Amygdala (tissue), 56 donors: ENCODE data around the gene SOX10.
"Not testable (repeated sequence)": the region's sequence is repeated elsewhere in the genome, so short reads cannot be mapped to it uniquely, and the experiment has no call there.

ENCODE experiments used
- DNase-seq, 56 donors: peaks; one replicate each; lab custom pipeline; 2025; lab: John Stamatoyannopoulos, UW

The SOX10 gene

GRCh38 chr22:37967637-37968451, 16.5 kb downstream of the SOX10 start:
- DNase-seq, result peak in 5 of 56 donors; percentile 31 to 43 (median 32)

GRCh38 chr22:37967147-37967546, 17.2 kb downstream of the SOX10 start:
- DNase-seq, result no peak

- DNase-seq, result no peak
These were observed 18.3 kb downstream of the SOX10 start for GRCh38 chr22:37965940-37966664.

- DNase-seq, result no peak
These were observed 23.3 kb downstream of the SOX10 start for GRCh38 chr22:37961062-37961461.

GRCh38 chr22:37959231-37959825, 25.0 kb downstream of the SOX10 start:
- DNase-seq, result no peak

- no peak for DNase-seq
These were observed 27.1 kb downstream of the SOX10 start for GRCh38 chr22:37957232-37957631.

GRCh38 chr22:37955825-37956397, 28.4 kb downstream of the SOX10 start:
- DNase-seq, result not testable (repeated sequence)

- no peak for DNase-seq
These were observed 29.7 kb downstream of the SOX10 start for GRCh38 chr22:37954686-37955085.

GRCh38 chr22:37953437-37954179, 30.7 kb downstream of the SOX10 start, which contains the start of the genes C22orf23 and POLR2F:
TSS of gene C22orf23 (minus strand) at chr22:37953601. CDS start at chr22:37953149, 452 bp downstream.
TSS of gene POLR2F (plus strand) at chr22:37953699. CDS start at chr22:37953788, 89 bp downstream.
- peak; percentile 39 to 95 (median 85) for DNase-seq

- DNase-seq, result peak in 2 of 56 donors; percentile 59 to 62
These were observed 31.3 kb downstream of the SOX10 start for GRCh38 chr22:37953062-37953436.

- not testable (repeated sequence) for DNase-seq
These were observed 31.7 kb downstream of the SOX10 start for GRCh38 chr22:37952629-37953028.

- DNase-seq, result no peak
These were observed 33.0 kb downstream of the SOX10 start for GRCh38 chr22:37951305-37951704.

- not testable (repeated sequence) for DNase-seq
These were observed 37.1 kb downstream of the SOX10 start for GRCh38 chr22:37947142-37947795.

GRCh38 chr22:37944423-37944822, 39.9 kb downstream of the SOX10 start:
- not testable (repeated sequence) for DNase-seq

- DNase-seq, result no peak
These were observed 40.5 kb downstream of the SOX10 start for GRCh38 chr22:37943825-37944198.

- no peak for DNase-seq
These were observed 41.1 kb downstream of the SOX10 start for GRCh38 chr22:37943136-37943824.

- no peak for DNase-seq
These were observed 42.2 kb downstream of the SOX10 start for GRCh38 chr22:37942133-37942532.

- no peak for DNase-seq
These were observed 43.5 kb downstream of the SOX10 start for GRCh38 chr22:37940698-37941376.
